Mesenchymal stem cell (in vitro differentiated cells and primary cell): Measurements from ENCODE around the gene TTC9.

ENCODE experiments used
- DNase-seq: peaks from one replicate; pipeline ENCODE4 v3.0.0-alpha.2; 2013
- H2AFZ ChIP-seq: one replicate; pipeline ENCODE4 v1.6.1; 2013; ENCODE audit warnings: low read depth, mild to moderate bottlenecking, control low read depth, inconsistent platforms, low read length, moderate library complexity
- H2AK5ac ChIP-seq: 2 replicates; pipeline ENCODE4 v1.6.1; 2013; ENCODE audit warnings: low read length, moderate library complexity, mild to moderate bottlenecking, inconsistent platforms; ENCODE audit not compliant: severe bottlenecking
- H2BK120ac ChIP-seq: one replicate; pipeline ENCODE4 v1.6.1; 2013; ENCODE audit warnings: low read depth, mild to moderate bottlenecking, inconsistent platforms, low read length, moderate library complexity
- H2BK12ac ChIP-seq, 2 experiments: one replicate each; pipeline ENCODE4 v1.6.1; 2013; ENCODE audit warnings: inconsistent platforms in 2 of 2, low read length in 2 of 2, mild to moderate bottlenecking in 2 of 2, moderate library complexity in 2 of 2, control low read depth in 1 of 2
- H2BK15ac ChIP-seq: one replicate; pipeline ENCODE4 v1.6.1; 2013; ENCODE audit warnings: mild to moderate bottlenecking, low read depth, inconsistent platforms; ENCODE audit not compliant: poor library complexity, severe bottlenecking
- H2BK5ac ChIP-seq: 2 replicates; pipeline ENCODE4 v1.6.1; 2013; ENCODE audit warnings: low read depth, mild to moderate bottlenecking, low read length, control low read depth, inconsistent platforms; ENCODE audit not compliant: poor library complexity, severe bottlenecking
- H3K14ac ChIP-seq, 2 experiments: one replicate each; pipeline ENCODE4 v1.6.1; 2013; ENCODE audit warnings: inconsistent platforms in 2 of 2, low read length in 2 of 2, control low read depth in 1 of 2, mild to moderate bottlenecking in 1 of 2, moderate library complexity in 1 of 2
- H3K18ac ChIP-seq, 2 experiments: one replicate each; pipeline ENCODE4 v1.6.1; 2013; ENCODE audit warnings: inconsistent platforms in 2 of 2, low read length in 2 of 2, control low read depth in 1 of 2, low read depth in 1 of 2, mild to moderate bottlenecking in 1 of 2
- H3K23ac ChIP-seq, 2 experiments: one replicate each; pipeline ENCODE4 v1.6.1; 2013; ENCODE audit warnings: inconsistent platforms in 2 of 2, low read length in 2 of 2, mild to moderate bottlenecking in 2 of 2, moderate library complexity in 2 of 2, control low read depth in 1 of 2
- H3K27ac ChIP-seq: 2 replicates; pipeline ENCODE4 v1.5.1; 2013; ENCODE audit warnings: mild to moderate bottlenecking, moderate library complexity, low read length, control low read depth, inconsistent platforms; ENCODE audit not compliant: poor library complexity, severe bottlenecking
- H3K27me3 ChIP-seq, 2 experiments: 2 replicates each; pipeline versions ENCODE4 v1.6.1 to v1.7.0; 2013; ENCODE audit warnings: low read length in 2 of 2, mild to moderate bottlenecking in 2 of 2, moderate library complexity in 2 of 2, control low read depth in 1 of 2, inconsistent platforms in 1 of 2; ENCODE audit not compliant: control insufficient read depth in 1 of 2, insufficient read depth in 1 of 2
- H3K36me3 ChIP-seq, 2 experiments: 2 replicates each; pipeline versions ENCODE4 v1.6.1 to v1.7.0; 2013; ENCODE audit warnings: low read length in 2 of 2, control low read depth in 1 of 2, inconsistent platforms in 1 of 2, low read depth in 1 of 2, mild to moderate bottlenecking in 1 of 2; ENCODE audit not compliant: insufficient read depth in 2 of 2, control insufficient read depth in 1 of 2
- H3K4ac ChIP-seq, 2 experiments: one replicate each; pipeline ENCODE4 v1.6.1; 2013; ENCODE audit warnings: inconsistent platforms in 2 of 2, low read length in 2 of 2, mild to moderate bottlenecking in 2 of 2, moderate library complexity in 2 of 2, control low read depth in 1 of 2, low read depth in 1 of 2
- H3K4me1 ChIP-seq: 2 replicates; pipeline ENCODE4 v1.6.1; 2013; ENCODE audit warnings: low read depth, low read length, control low read depth; ENCODE audit not compliant: control insufficient read depth, insufficient read depth
- H3K4me2 ChIP-seq: 2 replicates; pipeline ENCODE4 v1.6.1; 2013; ENCODE audit warnings: low read length, mild to moderate bottlenecking, inconsistent platforms; ENCODE audit not compliant: poor library complexity, severe bottlenecking
- H3K4me3 ChIP-seq, 2 experiments: 2 replicates each; pipeline versions ENCODE4 v1.5.1 to v1.7.0; 2013; ENCODE audit warnings: low read length in 2 of 2, mild to moderate bottlenecking in 2 of 2, control low read depth in 1 of 2, low read depth in 1 of 2; ENCODE audit not compliant: insufficient read depth in 1 of 2
- H3K79me1 ChIP-seq: replicated peaks from 2 replicates; pipeline ENCODE4 v1.6.1; 2013; ENCODE audit warnings: mild to moderate bottlenecking, control low read depth, low read length, inconsistent platforms; ENCODE audit not compliant: poor library complexity, severe bottlenecking
- H3K9ac ChIP-seq: 2 replicates; pipeline ENCODE4 v1.7.0; 2013; ENCODE audit warnings: mild to moderate bottlenecking, low read length, moderate library complexity
- H3K9me3 ChIP-seq: 2 replicates; pipeline ENCODE4 v1.7.0; 2013; ENCODE audit warnings: mild to moderate bottlenecking, low read length; ENCODE audit not compliant: control insufficient read depth
- H4K8ac ChIP-seq: one replicate; pipeline ENCODE4 v1.6.1; 2013; ENCODE audit warnings: inconsistent platforms, mild to moderate bottlenecking, low read length, moderate library complexity
- H4K91ac ChIP-seq: one replicate; pipeline ENCODE4 v1.6.1; 2013; ENCODE audit warnings: mild to moderate bottlenecking, low read length, inconsistent platforms
- WGBS: methylation state at CpG from one replicate; pipeline ENCODE4 v1.1.7; 2013; ENCODE audit warnings: mixed read lengths; 5-methylcytosine and 5-hydroxymethylcytosine counted together

Gene TTC9

GRCh38 chr14:70662816-70663215, 21.1 kb downstream of the TTC9 start:
- no peak overlapping the region for H2AFZ ChIP-seq
- no peak overlapping the region for H3K4me2 ChIP-seq
- no peak overlapping the region for H2BK15ac ChIP-seq
- no peak overlapping the region for H2BK12ac ChIP-seq
- H4K8ac ChIP-seq, result no peak overlapping the region
- peak overlapping the region; percentile 64 for H2AK5ac ChIP-seq
- H3K36me3 ChIP-seq, result no peaks in the 10 kb centered on the region
- H3K79me1 ChIP-seq, result no peaks in the 10 kb centered on the region
- no peak overlapping the region for H3K23ac ChIP-seq
- no peaks in the 10 kb centered on the region for H3K9me3 ChIP-seq
- no peak for DNase-seq
- no peak overlapping the region for H2BK5ac ChIP-seq
- H3K14ac ChIP-seq, result no peak overlapping the region
- H3K4me3 ChIP-seq, result no peak overlapping the region
- no peak overlapping the region for H3K4ac ChIP-seq
- WGBS, result 88% methylated on average over 4 of the region's 4 CpGs
- no peak overlapping the region for H4K91ac ChIP-seq
- H3K9ac ChIP-seq, result no peak overlapping the region
- no peak overlapping the region for H3K18ac ChIP-seq
- H3K27me3 ChIP-seq, result peaks cover 0 to 9% of the 10 kb centered on the region in 2 experiments
- H3K4me1 ChIP-seq, result peaks cover 28% of the 10 kb centered on the region
- no peak overlapping the region for H2BK120ac ChIP-seq
- no peak overlapping the region for H3K27ac ChIP-seq

GRCh38 chr14:70663707-70664179, 22.0 kb downstream of the TTC9 start:
- Histone ChIP-seq H2BK15ac (no peak overlapping the region), H3K4me2 (no peak overlapping the region), H2BK12ac (no peak overlapping the region), H2BK5ac (no peak overlapping the region), H3K9ac (no peak overlapping the region), H4K8ac (no peak overlapping the region), H3K14ac (no peak overlapping the region), H3K23ac (no peak overlapping the region), H4K91ac (no peak overlapping the region), H3K36me3 (no peaks in the 10 kb centered on the region), H3K18ac (no peak overlapping the region), H3K27ac (peak overlapping the region; percentile 37), H3K9me3 (no peaks in the 10 kb centered on the region), H2AFZ (no peak overlapping the region), H3K4me1 (peaks cover 28% of the 10 kb centered on the region), H2AK5ac (no peak overlapping the region), H3K79me1 (no peaks in the 10 kb centered on the region), H2BK120ac (no peak overlapping the region), H3K4ac (no peak overlapping the region), H3K4me3 (no peak overlapping the region), H3K27me3 (peaks cover 0 to 3% of the 10 kb centered on the region in 2 experiments)
- WGBS, result 57% methylated on average over 4 of the region's 4 CpGs
- peak; percentile 40 for DNase-seq

- no peak overlapping the region for H3K4me3 ChIP-seq
- no peak overlapping the region for H2AFZ ChIP-seq
- H4K91ac ChIP-seq, result no peak overlapping the region
- H3K27me3 ChIP-seq, result peaks cover 0 to 3% of the 10 kb centered on the region in 2 experiments
- WGBS, result 91% methylated on average over 5 of the region's 6 CpGs
- H3K18ac ChIP-seq, result no peak overlapping the region
- no peak overlapping the region for H3K23ac ChIP-seq
- H4K8ac ChIP-seq, result no peak overlapping the region
- no peak overlapping the region for H2BK5ac ChIP-seq
- no peak overlapping the region for H3K27ac ChIP-seq
- no peak for DNase-seq
- no peaks in the 10 kb centered on the region for H3K9me3 ChIP-seq
- H3K4me1 ChIP-seq, result peaks cover 28% of the 10 kb centered on the region
- no peaks in the 10 kb centered on the region for H3K79me1 ChIP-seq
- no peak overlapping the region for H2BK15ac ChIP-seq
- no peak overlapping the region for H3K9ac ChIP-seq
- no peaks in the 10 kb centered on the region for H3K36me3 ChIP-seq
- no peak overlapping the region for H3K14ac ChIP-seq
- no peak overlapping the region for H3K4me2 ChIP-seq
- H2BK12ac ChIP-seq, result no peak overlapping the region
- no peak overlapping the region for H2BK120ac ChIP-seq
- peak overlapping the region; percentile 90 for H2AK5ac ChIP-seq
- H3K4ac ChIP-seq, result no peak overlapping the region
Observed at GRCh38 chr14:70664698-70665447, 23.2 kb downstream of the TTC9 start.

- 54% methylated on average over 6 of the region's 8 CpGs for WGBS
- Histone ChIP-seq H3K4me1 (peaks cover 28% of the 10 kb centered on the region), H4K91ac (no peak overlapping the region)
Observed at GRCh38 chr14:70665448-70666360, 24.0 kb downstream of the TTC9 start.

More at GRCh38 chr14:70665448-70666360, 24.0 kb downstream of the TTC9 start:
- Histone ChIP-seq H3K4me3 (no peak overlapping the region), H2BK5ac (peak overlapping the region; percentile 20), H3K14ac (no peak overlapping the region), H3K27ac (peak overlapping the region; percentile 64), H4K8ac (no peak overlapping the region), H3K18ac (no peak overlapping the region), H3K4me2 (no peak overlapping the region), H3K23ac (no peak overlapping the region), H3K4ac (no peak overlapping the region), H3K27me3 (peaks cover 0 to 3% of the 10 kb centered on the region in 2 experiments), H2AFZ (no peak overlapping the region), H2BK12ac (no peak overlapping the region), H2BK120ac (no peak overlapping the region), H3K9ac (no peak overlapping the region), H3K79me1 (peaks cover 1% of the 10 kb centered on the region), H3K9me3 (no peaks in the 10 kb centered on the region), H3K36me3 (peaks cover 0 to under 1% of the 10 kb centered on the region in 2 experiments), H2AK5ac (peak overlapping the region; percentile 65), H2BK15ac (no peak overlapping the region)
- DNase-seq, result no peak
